ENCODE results near the gene UMOD. TPM values are rescaled to one million over a fixed set of nuclear protein-coding genes. Genes with fewer than 3 reads are reported as not detected.

Gene UMOD
- polyA plus RNA-seq, 1 experiment = not detected

- TF ChIP-seq CTCF (IDR thresholded peaks at IDR 0.05; ENCODE audit: low read depth, low read length) = no peak
- DNase-seq (ENCODE audit: low read depth, low spot score) = no peak
- ChIA-PET POLR2A (no interaction called here), CTCF (interaction anchor here (3.6 kb wide), 1 partner anchor 465 kb away, joined by 14 read pairs; no protein-coding TSS in a partner anchor)
- Histone ChIP-seq H3K27me3 (ENCODE audit: control insufficient read depth, insufficient read depth, low read length) (no peaks in the 10 kb centered on the region), H3K27ac (ENCODE audit: low read depth, low read length) (no peak overlapping the region), H3K4me3 (ENCODE audit: low read depth, low read length) (no peak overlapping the region), H3K9me3 (ENCODE audit: control insufficient read depth, insufficient read depth, low read length) (peaks cover 3% of the 10 kb centered on the region; the same call in 1 of the 2 replicates)
These were observed 20.2 kb upstream of the UMOD start for GRCh38 chr16:20372701-20373100.

GRCh38 chr16:20369452-20370054 lies 17.0 kb upstream of the UMOD start:
- no peak for DNase-seq (ENCODE audit: low read depth, low spot score)
- Histone ChIP-seq H3K27ac (ENCODE audit: low read depth, low read length) (no peak overlapping the region), H3K4me3 (ENCODE audit: low read depth, low read length) (no peak overlapping the region), H3K9me3 (ENCODE audit: control insufficient read depth, insufficient read depth, low read length) (peaks cover 3% of the 10 kb centered on the region; the same call in 1 of the 2 replicates), H3K27me3 (ENCODE audit: control insufficient read depth, insufficient read depth, low read length) (no peaks in the 10 kb centered on the region)
- TF ChIP-seq CTCF (IDR thresholded peaks at IDR 0.05; ENCODE audit: low read depth, low read length) = no peak
- POLR2A ChIA-PET = no interaction called here
- CTCF ChIA-PET = no interaction called here

- no peak for DNase-seq (ENCODE audit: low read depth, low spot score)
- POLR2A ChIA-PET = no interaction called here
- no peaks in the 10 kb centered on the region for H3K27me3 ChIP-seq (ENCODE audit: control insufficient read depth, insufficient read depth, low read length)
- H3K4me3 ChIP-seq (ENCODE audit: low read depth, low read length) = no peak overlapping the region
- H3K9me3 ChIP-seq (ENCODE audit: control insufficient read depth, insufficient read depth, low read length) = peaks cover 4% of the 10 kb centered on the region
- CTCF ChIA-PET = interaction anchor here (2.1 kb wide), 1 partner anchor 457 kb away, joined by 7 read pairs; no protein-coding TSS in a partner anchor
- no peak overlapping the region for H3K27ac ChIP-seq (ENCODE audit: low read depth, low read length)
- no peak for TF ChIP-seq CTCF (IDR thresholded peaks at IDR 0.05; ENCODE audit: low read depth, low read length)
These were observed 11.5 kb upstream of the UMOD start for GRCh38 chr16:20364051-20364450.

GRCh38 chr16:20363191-20363590 lies 10.7 kb upstream of the UMOD start:
- Histone ChIP-seq H3K27me3 (ENCODE audit: control insufficient read depth, insufficient read depth, low read length) (no peaks in the 10 kb centered on the region), H3K27ac (ENCODE audit: low read depth, low read length) (no peak overlapping the region), H3K4me3 (ENCODE audit: low read depth, low read length) (no peak overlapping the region), H3K9me3 (ENCODE audit: control insufficient read depth, insufficient read depth, low read length) (peaks cover 4% of the 10 kb centered on the region)
- TF ChIP-seq CTCF (IDR thresholded peaks at IDR 0.05; ENCODE audit: low read depth, low read length) = no peak
- CTCF ChIA-PET = interaction anchor here (1.0 to 2.1 kb wide), 2 partner anchors 22 to 456 kb away, joined by 5 to 7 read pairs; no protein-coding TSS in a partner anchor
- no peak for DNase-seq (ENCODE audit: low read depth, low spot score)
- POLR2A ChIA-PET = no interaction called here

- H3K27me3 ChIP-seq (ENCODE audit: control insufficient read depth, insufficient read depth, low read length) = no peaks in the 10 kb centered on the region
- peaks cover 8% of the 10 kb centered on the region for H3K9me3 ChIP-seq (ENCODE audit: control insufficient read depth, insufficient read depth, low read length)
- no peak for TF ChIP-seq CTCF (IDR thresholded peaks at IDR 0.05; ENCODE audit: low read depth, low read length)
- ChIA-PET POLR2A (no interaction called here), CTCF (no interaction called here)
- no peak overlapping the region for H3K27ac ChIP-seq (ENCODE audit: low read depth, low read length)
- H3K4me3 ChIP-seq (ENCODE audit: low read depth, low read length) = no peak overlapping the region
- no peak for DNase-seq (ENCODE audit: low read depth, low spot score)
These were observed 7.5 kb upstream of the UMOD start for GRCh38 chr16:20359997-20360396.
